NB4 (cell line): Measurements from ENCODE around the gene RPP30.

ENCODE experiments used
- DNase-seq: peaks from one replicate; pipeline ENCODE4 v3.0.0; 2010; ENCODE audit warnings: low read depth
- H3K4me3 ChIP-seq: one replicate; pipeline ENCODE4 v1.5.1; 2011; ENCODE audit warnings: mild to moderate bottlenecking, low read depth, low read length, moderate library complexity
- CTCF ChIP-seq: IDR thresholded peaks from one replicate; pipeline ENCODE4 v1.5.1; 2012; ENCODE audit warnings: low read depth, low read length
- MYC ChIP-seq: IDR thresholded peaks from 2 replicates; pipeline ENCODE4 v1.6.1; 2011; ENCODE audit warnings: low read depth, low read length
- POLR2A ChIP-seq: IDR thresholded peaks from 2 replicates; pipeline ENCODE4 v1.6.1; 2011; ENCODE audit warnings: mild to moderate bottlenecking; ENCODE audit not compliant: insufficient read length; ENCODE audit errors: extremely low read depth
- TF ChIP-seq, protein P1 (sequence below): IDR thresholded peaks from 2 replicates; pipeline ENCODE4 v1.6.1; 2011; ENCODE audit warnings: low read depth, low read length

Gene RPP30

DNA sequence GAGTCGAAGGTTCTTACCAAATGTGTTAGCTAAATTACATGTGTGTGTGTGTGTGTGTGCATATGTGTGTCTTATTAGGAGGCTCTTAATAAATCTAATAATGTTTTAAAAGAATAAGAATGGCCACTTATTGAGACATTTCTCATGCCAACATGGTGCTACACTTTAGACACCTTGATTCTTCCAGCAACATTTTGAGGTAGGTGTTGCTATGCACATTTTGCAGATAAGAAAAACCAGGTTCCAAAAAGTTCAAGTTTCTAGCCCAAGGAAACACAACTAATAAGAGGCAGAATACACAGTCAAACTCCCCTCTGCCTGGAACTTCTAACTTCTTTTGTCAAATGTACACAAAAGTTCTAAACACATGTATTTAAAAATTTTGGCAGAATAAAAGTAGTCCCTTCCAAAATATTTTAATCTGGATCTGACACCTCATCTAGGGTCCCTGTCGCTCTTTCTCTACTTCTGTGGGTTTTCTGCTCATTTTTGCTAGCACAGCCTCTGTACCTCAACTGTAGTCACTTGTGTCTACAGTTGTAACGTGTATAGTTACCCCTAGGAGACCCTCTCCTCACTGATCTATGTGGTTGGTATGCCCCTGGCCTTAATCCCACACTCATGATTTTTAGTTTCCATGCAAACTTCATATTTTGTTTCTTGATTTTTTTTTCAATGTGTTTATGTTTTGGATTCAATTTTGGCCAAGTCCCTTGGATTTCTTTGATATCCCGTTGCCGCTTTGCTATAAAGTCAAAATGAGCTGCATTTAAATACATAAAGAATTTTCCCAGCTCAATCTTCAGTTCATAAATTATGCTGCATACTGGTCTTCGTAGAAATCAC, 44.8 kb downstream of the RPP30 start:
- no peak for DNase-seq
- no peak overlapping the region for H3K4me3 ChIP-seq
- TF ChIP-seq POLR2A (no peak), MYC (no peak), CTCF (no peak)
- TF ChIP-seq, protein P1, sequence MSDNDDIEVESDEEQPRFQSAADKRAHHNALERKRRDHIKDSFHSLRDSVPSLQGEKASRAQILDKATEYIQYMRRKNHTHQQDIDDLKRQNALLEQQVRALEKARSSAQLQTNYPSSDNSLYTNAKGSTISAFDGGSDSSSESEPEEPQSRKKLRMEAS = no peak

DNA sequence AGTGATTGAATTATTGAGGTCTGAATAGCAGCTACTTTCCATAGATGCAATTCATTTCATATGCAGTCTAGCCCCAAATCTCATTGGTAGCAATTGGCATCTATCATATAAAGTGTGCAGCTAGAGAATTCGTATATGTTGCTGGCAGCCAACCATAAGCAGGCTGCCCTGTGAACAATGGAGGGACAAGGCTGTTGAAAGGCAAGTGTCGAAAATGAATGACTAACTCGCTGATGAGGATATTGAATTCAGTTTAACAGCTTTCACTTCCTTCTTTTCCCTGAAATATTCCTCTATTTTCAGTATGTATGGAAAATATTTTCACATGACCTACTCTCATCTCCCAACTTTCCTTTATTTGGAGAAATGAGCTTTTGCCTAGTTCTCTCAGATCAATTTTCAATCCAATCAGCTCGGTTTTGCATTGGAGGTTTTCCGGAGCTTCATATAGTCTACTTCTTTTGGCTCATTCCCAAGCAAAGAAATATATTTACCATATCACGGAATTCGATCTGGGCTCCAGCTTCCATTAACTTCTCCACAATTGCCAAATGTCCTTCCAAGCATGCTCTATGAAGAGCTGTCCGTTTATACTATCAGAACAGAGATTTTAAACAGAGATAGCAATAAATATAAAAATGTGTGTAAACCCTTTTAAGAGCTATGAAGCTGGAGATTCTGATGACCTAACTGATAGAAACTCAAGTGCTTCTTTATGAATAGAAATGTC, 45.6 kb downstream of the RPP30 start:
- DNase-seq = no peak
- TF ChIP-seq CTCF (no peak), MYC (no peak), POLR2A (no peak)
- TF ChIP-seq, protein P1 = no peak
- no peak overlapping the region for H3K4me3 ChIP-seq

DNA sequence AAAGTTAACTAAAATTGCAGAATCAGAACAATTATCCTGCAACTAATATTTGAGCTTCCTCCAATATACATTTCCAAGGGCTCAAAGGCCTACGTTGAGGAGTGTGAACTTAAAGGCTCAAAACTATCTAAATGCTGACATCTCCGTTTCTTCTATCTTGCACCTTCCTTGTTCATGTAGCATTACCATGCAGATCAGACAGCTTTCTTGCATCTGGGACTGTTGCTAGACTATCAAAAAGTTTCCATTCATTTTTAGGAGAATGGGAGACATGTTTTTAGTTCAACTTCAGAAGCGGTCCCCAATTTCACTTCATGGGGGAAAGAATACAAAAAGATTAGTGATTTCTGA, 46.2 kb downstream of the RPP30 start:
- no peak for DNase-seq
- TF ChIP-seq MYC = no peak
- TF ChIP-seq, protein P1 = no peak
- TF ChIP-seq POLR2A = no peak
- no peak for TF ChIP-seq CTCF
- H3K4me3 ChIP-seq = no peak overlapping the region

DNA sequence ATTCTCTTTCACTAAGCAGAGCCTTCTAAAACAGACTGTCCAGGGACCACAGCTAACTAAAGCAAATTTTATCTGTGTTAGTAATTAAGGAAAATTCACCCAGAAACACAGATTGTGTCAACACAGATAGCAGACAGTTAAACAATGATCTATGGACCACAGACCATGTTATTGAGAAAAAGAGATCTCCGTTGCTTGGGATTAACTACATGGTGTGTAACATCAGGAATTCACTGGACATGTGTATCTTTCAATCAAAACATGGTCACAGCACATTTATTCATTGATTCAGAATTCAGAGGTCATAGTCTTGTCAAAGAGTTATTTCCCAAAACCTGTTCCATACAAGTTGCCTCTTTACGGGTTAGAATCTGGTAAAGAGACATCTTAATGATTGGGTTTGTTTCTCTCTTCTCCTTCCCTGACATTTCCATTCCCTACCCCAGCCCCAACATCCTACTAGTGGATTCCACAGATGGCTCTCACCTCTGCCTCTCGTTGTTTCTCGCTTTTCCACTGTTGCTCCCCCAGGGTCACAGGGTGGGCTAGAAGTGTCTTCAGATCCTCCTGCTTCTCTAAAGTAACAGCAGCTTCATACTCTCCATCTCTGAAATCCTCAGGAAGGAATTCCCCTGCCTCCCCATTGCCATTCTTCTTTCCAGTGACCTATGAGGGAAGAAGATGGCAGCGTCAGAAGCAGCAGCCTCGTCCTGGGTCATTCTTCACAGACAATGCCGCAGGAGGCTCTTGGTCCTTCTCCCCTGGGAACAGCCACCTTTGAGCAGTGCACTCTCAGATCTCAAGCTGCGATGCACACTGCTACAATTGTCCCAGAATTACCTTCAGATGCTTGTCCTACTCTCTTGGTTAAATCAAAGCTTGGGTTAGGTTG, 48.2 kb downstream of the RPP30 start:
- no peak overlapping the region for H3K4me3 ChIP-seq
- TF ChIP-seq CTCF = no peak
- TF ChIP-seq MYC = no peak
- TF ChIP-seq, protein P1 = no peak
- TF ChIP-seq POLR2A = no peak
- no peak for DNase-seq

DNA sequence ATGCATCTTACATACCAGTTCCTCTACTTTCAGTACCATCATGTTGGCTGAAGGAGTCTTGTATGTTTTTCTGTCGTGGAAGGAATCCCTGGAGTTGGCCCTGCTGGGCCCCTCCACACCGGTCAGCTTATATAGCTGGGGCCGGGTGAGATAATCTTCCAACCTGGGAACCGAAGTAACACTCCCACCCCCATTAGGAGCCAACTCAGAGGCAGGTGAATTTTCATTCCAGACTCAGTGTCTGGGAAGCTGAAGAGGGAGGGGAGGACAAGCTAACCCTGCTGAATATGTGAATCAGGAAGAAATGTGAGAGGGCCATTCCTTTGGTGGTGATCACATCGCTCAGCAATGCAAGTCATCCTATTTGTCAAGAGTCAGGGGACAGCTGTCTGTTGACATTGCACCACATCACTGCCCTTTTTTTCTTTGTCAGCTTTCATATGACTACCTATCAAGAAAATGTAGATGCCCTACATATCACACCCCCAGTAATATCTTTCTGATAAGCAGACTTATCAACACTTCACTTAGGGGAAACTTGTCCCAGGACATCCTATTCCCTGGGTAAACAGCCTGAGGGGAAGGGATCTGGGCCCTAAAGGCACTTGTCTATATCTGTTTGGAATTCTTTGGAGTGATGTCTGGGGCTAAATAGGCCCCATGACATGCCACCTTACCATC, 49.4 kb downstream of the RPP30 start, which contains the start of gene ANKRD1:
Gene ANKRD1 (minus strand): TSS at position 102 of the 681 bp plus-strand sequence. CDS start 60 bp downstream, at position 42.
- TF ChIP-seq POLR2A = no peak
- TF ChIP-seq CTCF = no peak
- no peak for TF ChIP-seq MYC
- TF ChIP-seq, protein P1 = no peak
- no peak for DNase-seq
- H3K4me3 ChIP-seq = no peak within 1 kb of the TSS
